ENCODE data around the gene ASB11.

GRCh38 chrX:15356444-15356843, 41.0 kb upstream of the ASB11 start:
- TF ChIP-seq, protein P1, sequence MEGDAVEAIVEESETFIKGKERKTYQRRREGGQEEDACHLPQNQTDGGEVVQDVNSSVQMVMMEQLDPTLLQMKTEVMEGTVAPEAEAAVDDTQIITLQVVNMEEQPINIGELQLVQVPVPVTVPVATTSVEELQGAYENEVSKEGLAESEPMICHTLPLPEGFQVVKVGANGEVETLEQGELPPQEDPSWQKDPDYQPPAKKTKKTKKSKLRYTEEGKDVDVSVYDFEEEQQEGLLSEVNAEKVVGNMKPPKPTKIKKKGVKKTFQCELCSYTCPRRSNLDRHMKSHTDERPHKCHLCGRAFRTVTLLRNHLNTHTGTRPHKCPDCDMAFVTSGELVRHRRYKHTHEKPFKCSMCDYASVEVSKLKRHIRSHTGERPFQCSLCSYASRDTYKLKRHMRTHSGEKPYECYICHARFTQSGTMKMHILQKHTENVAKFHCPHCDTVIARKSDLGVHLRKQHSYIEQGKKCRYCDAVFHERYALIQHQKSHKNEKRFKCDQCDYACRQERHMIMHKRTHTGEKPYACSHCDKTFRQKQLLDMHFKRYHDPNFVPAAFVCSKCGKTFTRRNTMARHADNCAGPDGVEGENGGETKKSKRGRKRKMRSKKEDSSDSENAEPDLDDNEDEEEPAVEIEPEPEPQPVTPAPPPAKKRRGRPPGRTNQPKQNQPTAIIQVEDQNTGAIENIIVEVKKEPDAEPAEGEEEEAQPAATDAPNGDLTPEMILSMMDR (IDR thresholded peaks at IDR 0.05): no peak
- no peak for TF ChIP-seq POLR2A (IDR thresholded peaks at IDR 0.05)
